GM10248 (cell line): ENCODE measurements around the gene FGFBP1.

Experiments
- CTCF ChIA-PET: fragments of 300-600 bp; sonication (Branson Sonifier 250); formaldehyde crosslinking; extraction: SDS; loops from one replicate; lab custom pipeline; 2021; ENCODE audit warnings: antibody characterized with exemption; lab: Yijun Ruan, JAX
- POLR2A ChIA-PET: fragments of 350-650 bp; sonication (Branson Sonifier 250); formaldehyde crosslinking; extraction: SDS; loops from one replicate; lab custom pipeline; 2020; ENCODE audit warnings: antibody characterized with exemption; lab: Yijun Ruan, JAX
- DNase-seq: peaks from one replicate; pipeline ENCODE4 v3.0.0; 2012; ENCODE audit errors: extremely low spot score
- TF ChIP-seq, protein P1 (sequence below): IDR thresholded peaks from 2 replicates; pipeline ENCODE4 v1.5.1; 2012; ENCODE audit warnings: mild to moderate bottlenecking, low read depth; ENCODE audit errors: extremely low read depth, missing control alignments, control extremely low read depth

The FGFBP1 gene

DNA sequence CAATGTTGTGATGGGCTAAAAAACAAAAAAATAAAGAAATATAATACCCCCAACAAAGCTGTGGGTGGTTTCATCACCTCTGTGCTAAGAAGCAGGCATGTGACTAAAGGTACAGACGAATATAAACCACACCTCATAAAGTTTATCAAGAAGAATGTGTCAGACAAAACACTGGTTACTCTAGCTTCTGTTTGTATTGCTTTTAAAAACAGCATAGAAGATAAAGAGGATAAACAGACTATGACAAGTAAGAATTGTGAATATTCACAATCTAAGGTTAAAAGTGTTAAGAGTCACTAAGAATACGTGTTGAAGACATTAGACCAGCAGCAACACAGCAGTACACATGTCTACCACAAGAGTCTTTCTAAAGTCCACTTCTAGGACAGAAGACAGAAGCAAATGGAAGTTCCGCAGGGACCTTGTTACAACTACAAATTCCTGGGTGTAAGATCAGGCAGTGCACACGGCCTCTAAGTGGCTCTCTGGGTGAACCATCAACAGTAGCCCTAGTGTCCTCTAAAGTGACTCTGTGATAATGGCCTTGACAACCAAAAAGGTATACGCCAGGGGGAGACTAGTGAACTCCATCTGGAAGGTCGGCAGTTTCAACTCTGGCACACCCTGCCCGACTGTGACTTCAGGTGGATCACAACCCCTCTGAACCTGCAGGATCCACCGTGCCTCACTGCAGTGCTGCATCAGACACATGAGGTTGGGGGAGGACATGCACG, 32.7 kb upstream of the FGFBP1 start:
- TF ChIP-seq, protein P1, sequence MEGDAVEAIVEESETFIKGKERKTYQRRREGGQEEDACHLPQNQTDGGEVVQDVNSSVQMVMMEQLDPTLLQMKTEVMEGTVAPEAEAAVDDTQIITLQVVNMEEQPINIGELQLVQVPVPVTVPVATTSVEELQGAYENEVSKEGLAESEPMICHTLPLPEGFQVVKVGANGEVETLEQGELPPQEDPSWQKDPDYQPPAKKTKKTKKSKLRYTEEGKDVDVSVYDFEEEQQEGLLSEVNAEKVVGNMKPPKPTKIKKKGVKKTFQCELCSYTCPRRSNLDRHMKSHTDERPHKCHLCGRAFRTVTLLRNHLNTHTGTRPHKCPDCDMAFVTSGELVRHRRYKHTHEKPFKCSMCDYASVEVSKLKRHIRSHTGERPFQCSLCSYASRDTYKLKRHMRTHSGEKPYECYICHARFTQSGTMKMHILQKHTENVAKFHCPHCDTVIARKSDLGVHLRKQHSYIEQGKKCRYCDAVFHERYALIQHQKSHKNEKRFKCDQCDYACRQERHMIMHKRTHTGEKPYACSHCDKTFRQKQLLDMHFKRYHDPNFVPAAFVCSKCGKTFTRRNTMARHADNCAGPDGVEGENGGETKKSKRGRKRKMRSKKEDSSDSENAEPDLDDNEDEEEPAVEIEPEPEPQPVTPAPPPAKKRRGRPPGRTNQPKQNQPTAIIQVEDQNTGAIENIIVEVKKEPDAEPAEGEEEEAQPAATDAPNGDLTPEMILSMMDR, result no peak
- CTCF ChIA-PET, result interaction anchor here (1.2 to 1.9 kb wide), 3 partner anchors 15 to 88 kb away, joined by 3 to 8 read pairs (median 3); no protein-coding TSS in a partner anchor
- POLR2A ChIA-PET, result no interaction called here
- no peak for DNase-seq

DNA sequence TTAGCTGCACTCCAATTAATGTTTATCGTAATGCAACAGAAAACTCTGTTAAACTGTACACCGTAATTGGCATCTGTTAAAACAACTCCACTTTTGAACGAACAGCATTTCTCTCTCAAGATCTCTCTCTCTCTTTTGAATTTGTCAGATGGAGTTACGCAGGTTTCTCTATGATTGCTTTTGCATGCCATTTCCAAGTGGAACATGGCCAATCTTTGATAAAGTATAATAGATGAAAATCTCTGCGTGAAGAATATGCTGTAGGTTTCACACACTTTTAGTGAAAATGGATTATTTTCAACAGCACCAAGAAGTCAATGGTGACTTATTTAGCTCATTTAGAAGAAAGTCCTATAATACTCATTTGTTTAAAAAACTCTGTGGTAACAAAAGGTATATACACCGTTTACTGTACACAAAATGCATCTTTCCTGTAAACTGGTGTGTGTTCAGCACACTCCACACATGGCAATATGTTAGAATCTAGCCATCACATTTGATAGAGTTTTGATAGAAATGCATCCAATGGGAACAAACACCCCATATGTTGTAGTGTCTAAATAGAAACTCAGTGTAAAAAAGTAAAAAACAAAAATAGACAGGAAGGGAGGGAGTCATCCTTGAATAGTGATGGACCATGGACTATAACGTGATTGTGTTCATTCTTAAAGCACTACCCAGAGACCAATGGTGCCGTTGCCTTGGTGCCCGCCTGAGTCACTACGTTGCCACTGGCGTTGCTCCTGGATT, 30.2 kb upstream of the FGFBP1 start:
- ChIA-PET POLR2A (no interaction called here), CTCF (no interaction called here)
- TF ChIP-seq, protein P1, result no peak
- DNase-seq, result no peak

DNA sequence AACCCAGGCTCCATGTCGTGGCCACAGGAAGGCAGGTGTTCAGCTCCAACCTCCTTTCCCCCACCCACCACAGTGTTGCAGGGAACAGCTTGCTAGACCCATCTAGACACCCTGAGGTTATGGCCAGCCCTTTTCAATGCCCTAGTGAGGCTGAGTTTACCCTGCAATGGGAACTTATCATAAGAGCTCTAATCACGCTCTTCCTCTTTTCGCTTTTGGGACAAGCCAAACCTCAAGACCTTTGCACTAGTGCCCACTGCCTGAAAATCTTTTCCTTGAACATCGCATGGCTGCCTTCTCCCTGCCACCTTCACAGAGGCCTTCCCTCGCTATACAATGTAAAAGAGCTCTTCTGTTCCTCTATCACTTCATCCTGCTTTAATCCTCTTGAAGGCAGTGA, 26.8 kb upstream of the FGFBP1 start:
- TF ChIP-seq, protein P1, result no peak
- ChIA-PET POLR2A (no interaction called here), CTCF (interaction anchor here (0.7 to 1.9 kb wide), 4 partner anchors 9 to 160 kb away, joined by 3 to 6 read pairs (median 4); no protein-coding TSS in a partner anchor)
- no peak for DNase-seq

DNA sequence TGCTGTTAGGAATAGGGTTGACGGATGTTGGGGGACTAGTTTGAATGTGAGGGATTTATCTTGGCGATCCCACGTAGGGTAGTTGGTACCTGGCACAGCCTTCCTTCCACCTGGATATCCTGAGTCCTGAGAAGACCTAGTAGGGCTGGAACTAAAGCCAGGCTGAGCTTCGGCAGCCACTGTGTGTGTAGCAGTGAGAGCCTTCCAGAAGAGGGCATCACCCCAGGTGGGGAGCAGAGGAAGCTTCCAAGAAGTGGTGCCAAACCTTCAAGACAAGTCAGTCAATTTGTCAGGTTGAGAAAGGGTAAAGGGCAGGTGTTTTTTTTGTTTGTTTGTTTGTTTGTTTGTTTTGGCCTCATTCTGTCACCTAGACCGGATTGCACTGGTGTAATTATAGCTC, 25.6 kb upstream of the FGFBP1 start:
- no peak for DNase-seq
- ChIA-PET CTCF (interaction anchor here (1.7 to 2.6 kb wide), 3 partner anchors 8 to 159 kb away, joined by 4 to 10 read pairs (median 6); no protein-coding TSS in a partner anchor), POLR2A (no interaction called here)
- TF ChIP-seq, protein P1, result no peak

DNA sequence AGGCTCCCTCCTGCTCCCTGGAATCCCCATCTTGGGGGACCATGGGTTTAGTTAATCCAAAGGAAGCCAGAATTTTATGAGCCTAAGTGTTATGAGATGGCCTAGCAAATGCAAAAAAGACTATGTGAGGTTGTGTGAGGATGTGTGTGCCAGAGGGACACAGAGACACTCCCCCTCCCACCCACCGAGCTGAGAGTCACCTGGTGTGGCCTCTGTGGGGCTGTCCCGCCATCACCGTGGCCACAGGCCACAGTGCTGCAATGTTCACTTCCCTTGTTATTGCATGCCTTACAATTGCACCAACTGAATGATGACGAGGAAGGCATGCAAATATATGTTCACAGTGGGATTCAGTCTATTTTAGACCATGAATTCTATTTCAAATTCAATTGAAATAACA, 25.0 kb upstream of the FGFBP1 start:
- ChIA-PET POLR2A (no interaction called here), CTCF (interaction anchor here (0.7 to 2.6 kb wide), 4 partner anchors 10 to 301 kb away, joined by 3 to 10 read pairs (median 4); no protein-coding TSS in a partner anchor)
- TF ChIP-seq, protein P1, result no peak
- DNase-seq, result peak; percentile 68

- TF ChIP-seq, protein P1, result no peak
- POLR2A ChIA-PET, result no interaction called here
- CTCF ChIA-PET, result interaction anchor here (0.7 to 2.6 kb wide), 4 partner anchors 9 to 302 kb away, joined by 3 to 10 read pairs (median 4); no protein-coding TSS in a partner anchor
Measured at GRCh38 chr4:15963001-15963451, 24.5 kb upstream of the FGFBP1 start, which contains the start of gene FGFBP2. TSS of gene FGFBP2 (minus strand) at chr4:15963175. CDS start at chr4:15963129, 46 bp downstream.

More at GRCh38 chr4:15963001-15963451, 24.5 kb upstream of the FGFBP1 start, which contains the start of gene FGFBP2:
- peak; percentile 28 for DNase-seq
